ENCODE results near the gene DDX4. TPM values are rescaled to one million over a fixed set of nuclear protein-coding genes. Genes with fewer than 3 reads are reported as not detected.

The DDX4 gene
- polyA plus RNA-seq, 3 donors = not detected

DNA sequence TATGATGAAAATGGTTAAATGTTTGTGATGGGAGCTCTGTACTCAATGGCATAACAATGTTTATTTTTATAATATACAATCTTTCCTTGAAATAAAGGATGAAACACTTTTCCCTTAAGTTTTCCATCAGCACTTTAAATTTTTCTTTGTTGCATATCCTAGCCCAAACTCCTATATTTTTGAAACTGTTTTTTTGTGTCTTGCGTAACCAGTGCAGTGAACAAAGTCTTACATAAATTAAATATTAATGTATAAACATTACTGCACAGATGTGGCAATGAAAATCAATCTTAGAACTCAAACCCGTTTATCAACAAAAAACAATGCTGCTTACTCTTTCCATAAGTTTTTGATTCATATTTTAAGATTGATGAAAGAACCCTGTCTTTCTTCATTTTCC is 79.2 kb downstream of the DDX4 start:
- Histone ChIP-seq H3K4me1 (ENCODE audit: control insufficient read depth in 1 of 2, insufficient read depth in 2 of 2, low read length in 2 of 2) (peaks cover 7 to 8% of the 10 kb centered on the region in 2 donors), H3K9me3 (replicated peaks in 1 of 2; ENCODE audit: control insufficient read depth in 1 of 2, insufficient read depth in 1 of 2, low read length in 2 of 2) (no peaks in the 10 kb centered on the region), H3K27ac (ENCODE audit: low read depth in 1 of 2, low read length in 2 of 2) (no peak overlapping the region), H3K27me3 (ENCODE audit: control insufficient read depth in 2 of 2, insufficient read depth in 2 of 2, low read length in 2 of 2) (peaks cover 20 to 24% of the 10 kb centered on the region in 2 donors), H3K9ac (ENCODE audit: insufficient read depth, low read length, poor library complexity, severe bottlenecking) (no peak overlapping the region), H3K4me2 (replicated peaks; ENCODE audit: extremely low read depth, low read length, poor library complexity, severe bottlenecking) (no peak overlapping the region), H3K4me3 (replicated peaks in 1 of 3; ENCODE audit: low read depth in 2 of 3, low read length in 3 of 3) (no peak overlapping the region), H3K36me3 (replicated peaks in 1 of 2; ENCODE audit: control insufficient read depth in 1 of 2, insufficient read depth in 2 of 2, low read length in 2 of 2) (no peaks in the 10 kb centered on the region), H2AFZ (ENCODE audit: insufficient read depth, low read depth, low read length, poor library complexity, severe bottlenecking) (no peak overlapping the region), H3K79me2 (ENCODE audit: insufficient read depth, low read length) (no peaks in the 10 kb centered on the region), H4K20me1 (ENCODE audit: insufficient read depth, low read length) (no peaks in the 10 kb centered on the region)
- DNase-seq = no peak
- H3K4me3 Mint-ChIP-seq = no peak overlapping the region
- peaks cover 0 to 5% of the 10 kb centered on the region in 2 donors for H3K36me3 Mint-ChIP-seq
- peaks cover 0 to 6% (median 3%) of the 10 kb centered on the region in 7 donors for H3K9me3 Mint-ChIP-seq
- peaks cover 8% of the 10 kb centered on the region for H3K4me1 Mint-ChIP-seq
- no peak for TF ChIP-seq CTCF (IDR thresholded peaks at IDR 0.05)
- intact Hi-C loops (cut with micrococcal nuclease) = no loop called here
- no CpG with 5 or more reads among the region's 2 CpGs for WGBS (ENCODE audit: insufficient coverage)
- H3K27ac Mint-ChIP-seq = no peak overlapping the region
- H3K27me3 Mint-ChIP-seq (ENCODE audit: low read depth in 3 of 3) = peaks cover 14 to 23% (median 19%) of the 10 kb centered on the region in 3 donors

DNA sequence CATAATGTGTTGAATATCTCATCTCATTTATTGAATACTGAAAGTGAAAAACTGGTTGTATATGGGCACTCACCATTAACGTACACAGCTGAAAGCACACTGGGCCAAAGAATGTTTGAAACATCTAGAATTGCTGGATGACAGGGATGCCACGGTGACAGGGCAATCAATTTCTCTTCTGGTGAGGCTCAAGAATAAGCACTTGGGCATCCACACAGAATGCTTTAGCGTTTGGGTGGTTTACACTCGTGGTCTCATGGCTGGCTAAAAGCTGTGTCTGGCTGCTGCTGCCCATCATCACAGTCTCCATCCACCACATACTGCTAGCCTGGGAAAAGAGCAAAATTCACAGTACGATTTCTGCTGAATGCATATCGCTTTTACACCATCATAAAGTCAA is 82.6 kb downstream of the DDX4 start:
- H3K4me2 ChIP-seq (replicated peaks; ENCODE audit: extremely low read depth, low read length, poor library complexity, severe bottlenecking) = no peak overlapping the region
- H3K79me2 ChIP-seq (ENCODE audit: insufficient read depth, low read length) = no peaks in the 10 kb centered on the region
- H3K4me1 ChIP-seq (ENCODE audit: control insufficient read depth in 1 of 2, insufficient read depth in 2 of 2, low read length in 2 of 2) = peaks cover 9 to 11% of the 10 kb centered on the region in 2 donors
- Mint-ChIP-seq H3K27ac (no peak overlapping the region), H3K36me3 (peaks cover 0 to 10% of the 10 kb centered on the region in 2 donors), H3K9me3 (peaks cover 0 to 11% (median 3%) of the 10 kb centered on the region in 7 donors), H3K4me1 (peaks cover 13% of the 10 kb centered on the region), H3K4me3 (peak overlapping the region in 1 of 2 donors; percentile 28), H3K27me3 (ENCODE audit: low read depth in 3 of 3) (peaks cover 28 to 34% (median 30%) of the 10 kb centered on the region in 3 donors)
- intact Hi-C loops (cut with micrococcal nuclease) = loop anchor here in 1 of 2 donors (10.0 kb wide), 1 partner anchor 54 kb away; no protein-coding TSS in a partner anchor
- no peak overlapping the region for H3K9ac ChIP-seq (ENCODE audit: insufficient read depth, low read length, poor library complexity, severe bottlenecking)
- no peak for DNase-seq
- no peaks in the 10 kb centered on the region for H4K20me1 ChIP-seq (ENCODE audit: insufficient read depth, low read length)
- no peak overlapping the region for H3K4me3 ChIP-seq (replicated peaks in 1 of 3; ENCODE audit: low read depth in 2 of 3, low read length in 3 of 3)
- TF ChIP-seq CTCF (IDR thresholded peaks at IDR 0.05) = no peak
- no peaks in the 10 kb centered on the region for H3K36me3 ChIP-seq (replicated peaks in 1 of 2; ENCODE audit: control insufficient read depth in 1 of 2, insufficient read depth in 2 of 2, low read length in 2 of 2)
- no peak overlapping the region for H3K27ac ChIP-seq (ENCODE audit: low read depth in 1 of 2, low read length in 2 of 2)
- H2AFZ ChIP-seq (ENCODE audit: insufficient read depth, low read depth, low read length, poor library complexity, severe bottlenecking) = no peak overlapping the region
- WGBS (ENCODE audit: insufficient coverage) = 92% methylated on average over 6 of the region's 6 CpGs
- H3K27me3 ChIP-seq (ENCODE audit: control insufficient read depth in 2 of 2, insufficient read depth in 2 of 2, low read length in 2 of 2) = peaks cover 34 to 37% of the 10 kb centered on the region in 2 donors
- no peaks in the 10 kb centered on the region for H3K9me3 ChIP-seq (replicated peaks in 1 of 2; ENCODE audit: control insufficient read depth in 1 of 2, insufficient read depth in 1 of 2, low read length in 2 of 2)
